Measurements from ENCODE around the gene COL1A1.

Gene COL1A1

GRCh38 chr17:50200457-50201275 lies 765 bp downstream of the COL1A1 start:
- peak; percentile 75 for TF ChIP-seq CTCF (IDR thresholded peaks at IDR 0.05; ENCODE audit: control insufficient read depth, extremely low read depth, insufficient read depth)
- peak; percentile 48 for DNase-seq (ENCODE audit: low read depth)
- peak overlapping the region; percentile 42 for H3K4me3 ChIP-seq (ENCODE audit: low read depth, low read length)

GRCh38 chr17:50199803-50200456 lies 1.5 kb downstream of the COL1A1 start:
- peak overlapping the region; percentile 42 for H3K4me3 ChIP-seq (ENCODE audit: low read depth, low read length)
- DNase-seq (ENCODE audit: low read depth), result peak; percentile 82
- no peak for TF ChIP-seq CTCF (IDR thresholded peaks at IDR 0.05; ENCODE audit: control insufficient read depth, extremely low read depth, insufficient read depth)

- no peak for DNase-seq (ENCODE audit: low read depth)
- peak overlapping the region; percentile 42 for H3K4me3 ChIP-seq (ENCODE audit: low read depth, low read length)
- no peak for TF ChIP-seq CTCF (IDR thresholded peaks at IDR 0.05; ENCODE audit: control insufficient read depth, extremely low read depth, insufficient read depth)
Measured at GRCh38 chr17:50199211-50199802, 2.1 kb downstream of the COL1A1 start.

- TF ChIP-seq CTCF (IDR thresholded peaks at IDR 0.05; ENCODE audit: control insufficient read depth, extremely low read depth, insufficient read depth), result peak; percentile 82
- peak; percentile 11 for DNase-seq (ENCODE audit: low read depth)
- no peak overlapping the region for H3K4me3 ChIP-seq (ENCODE audit: low read depth, low read length)
Measured at GRCh38 chr17:50198026-50198669, 3.3 kb downstream of the COL1A1 start.

- DNase-seq (ENCODE audit: low read depth), result no peak
- no peak overlapping the region for H3K4me3 ChIP-seq (ENCODE audit: low read depth, low read length)
- TF ChIP-seq CTCF (IDR thresholded peaks at IDR 0.05; ENCODE audit: control insufficient read depth, extremely low read depth, insufficient read depth), result no peak
Measured at GRCh38 chr17:50196826-50197225, 4.6 kb downstream of the COL1A1 start.

- H3K4me3 ChIP-seq (ENCODE audit: low read depth, low read length), result no peak overlapping the region
- DNase-seq (ENCODE audit: low read depth), result no peak
- no peak for TF ChIP-seq CTCF (IDR thresholded peaks at IDR 0.05; ENCODE audit: control insufficient read depth, extremely low read depth, insufficient read depth)
Measured at GRCh38 chr17:50196036-50196435, 5.4 kb downstream of the COL1A1 start.

Measured in LNCaP clone FGC (cell line).